Osteoblast (primary cell): ENCODE measurements around the gene DTL. TPM values are rescaled to one million over a fixed set of nuclear protein-coding genes. Genes with fewer than 3 reads are reported as not detected.

ENCODE experiments used
- DNase-seq: peaks from one replicate; pipeline ENCODE4 v3.0.0; 2011; ENCODE audit warnings: low spot score, mixed read lengths; ENCODE audit not compliant: insufficient read length; ENCODE audit errors: missing footprints
- H2AFZ ChIP-seq: 2 replicates; pipeline ENCODE4 v1.6.0; 2011; ENCODE audit warnings: mild to moderate bottlenecking, low read length
- H3K27ac ChIP-seq: 2 replicates; pipeline ENCODE4 v1.5.1; 2011; ENCODE audit warnings: mild to moderate bottlenecking, low read depth, low read length, moderate library complexity
- H3K27me3 ChIP-seq: 2 replicates; pipeline ENCODE4 v1.6.0; 2012; ENCODE audit warnings: mild to moderate bottlenecking, control low read depth, inconsistent platforms, low read length, moderate library complexity; ENCODE audit not compliant: insufficient read depth
- H3K36me3 ChIP-seq: 2 replicates; pipeline ENCODE4 v1.5.1; 2011; ENCODE audit warnings: mild to moderate bottlenecking, low read length, control low read depth, moderate library complexity; ENCODE audit not compliant: insufficient read depth
- H3K4me1 ChIP-seq: 2 replicates; pipeline ENCODE4 v1.5.1; 2011; ENCODE audit warnings: mild to moderate bottlenecking, low read length, control low read depth, moderate library complexity; ENCODE audit not compliant: insufficient read depth
- H3K4me2 ChIP-seq: 2 replicates; pipeline ENCODE4 v1.6.0; 2011; ENCODE audit warnings: mild to moderate bottlenecking, low read length; ENCODE audit not compliant: insufficient read depth
- H3K4me3 ChIP-seq: fragments of 200-600 bp; sonication (generic); 3 replicates; pipeline ENCODE4 v1.5.1; 2012; ENCODE audit warnings: mild to moderate bottlenecking, low read length, inconsistent platforms; ENCODE audit not compliant: insufficient read depth
- H3K79me2 ChIP-seq: 2 replicates; pipeline ENCODE4 v1.6.0; 2012; ENCODE audit warnings: mild to moderate bottlenecking, low read length, control low read depth, inconsistent platforms; ENCODE audit not compliant: insufficient read depth
- H3K9me3 ChIP-seq: 2 replicates; pipeline ENCODE4 v1.5.1; 2011; ENCODE audit warnings: low read depth, low read length, control low read depth
- H4K20me1 ChIP-seq: 2 replicates; pipeline ENCODE4 v1.6.0; 2012; ENCODE audit warnings: mild to moderate bottlenecking, low read length, control low read depth; ENCODE audit not compliant: insufficient read depth
- total RNA-seq: library from RNA; depleted of rRNA; stranded (reverse); fragments of >200 nt; gene quantifications from 2 replicates; pipeline ENCODE4 v1.2.3, GENCODE V29; 2012
- TF ChIP-seq, protein P1 (sequence below): IDR thresholded peaks from 2 replicates; pipeline ENCODE4 v1.5.1; 2011; ENCODE audit warnings: mild to moderate bottlenecking, low read depth, low read length, moderate library complexity; ENCODE audit errors: extremely low read depth

The DTL gene
- total RNA-seq, 1 donor: 2.9 TPM

DNA sequence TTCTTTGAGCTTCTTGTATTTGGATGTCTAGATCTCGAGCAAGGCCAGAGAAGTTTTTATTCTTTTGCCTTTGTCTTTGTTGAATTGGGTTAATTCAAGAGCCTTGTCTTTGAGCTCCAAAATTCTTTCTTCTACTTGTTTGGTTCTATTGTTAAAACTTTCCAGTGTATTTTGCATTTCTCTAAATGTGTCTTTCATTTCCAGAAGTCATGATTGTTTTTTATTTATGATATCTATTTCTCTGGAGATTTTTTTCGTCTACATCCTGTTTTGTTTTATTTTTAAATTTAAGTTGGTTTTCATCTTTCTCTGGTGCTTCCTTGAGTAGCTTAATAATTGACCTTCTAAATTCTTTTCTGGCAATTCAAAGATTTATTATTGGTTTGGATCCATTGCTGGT is 61.8 kb downstream of the DTL start:
- Histone ChIP-seq H3K27me3 (no peaks in the 10 kb centered on the region), H3K4me1 (no peaks in the 10 kb centered on the region), H3K36me3 (peaks cover 5% of the 10 kb centered on the region), H3K79me2 (peaks cover 20% of the 10 kb centered on the region), H3K4me2 (no peak overlapping the region), H3K27ac (no peak overlapping the region), H2AFZ (no peak overlapping the region), H3K9me3 (no peaks in the 10 kb centered on the region), H3K4me3 (no peak overlapping the region), H4K20me1 (no peaks in the 10 kb centered on the region)
- TF ChIP-seq, protein P1, sequence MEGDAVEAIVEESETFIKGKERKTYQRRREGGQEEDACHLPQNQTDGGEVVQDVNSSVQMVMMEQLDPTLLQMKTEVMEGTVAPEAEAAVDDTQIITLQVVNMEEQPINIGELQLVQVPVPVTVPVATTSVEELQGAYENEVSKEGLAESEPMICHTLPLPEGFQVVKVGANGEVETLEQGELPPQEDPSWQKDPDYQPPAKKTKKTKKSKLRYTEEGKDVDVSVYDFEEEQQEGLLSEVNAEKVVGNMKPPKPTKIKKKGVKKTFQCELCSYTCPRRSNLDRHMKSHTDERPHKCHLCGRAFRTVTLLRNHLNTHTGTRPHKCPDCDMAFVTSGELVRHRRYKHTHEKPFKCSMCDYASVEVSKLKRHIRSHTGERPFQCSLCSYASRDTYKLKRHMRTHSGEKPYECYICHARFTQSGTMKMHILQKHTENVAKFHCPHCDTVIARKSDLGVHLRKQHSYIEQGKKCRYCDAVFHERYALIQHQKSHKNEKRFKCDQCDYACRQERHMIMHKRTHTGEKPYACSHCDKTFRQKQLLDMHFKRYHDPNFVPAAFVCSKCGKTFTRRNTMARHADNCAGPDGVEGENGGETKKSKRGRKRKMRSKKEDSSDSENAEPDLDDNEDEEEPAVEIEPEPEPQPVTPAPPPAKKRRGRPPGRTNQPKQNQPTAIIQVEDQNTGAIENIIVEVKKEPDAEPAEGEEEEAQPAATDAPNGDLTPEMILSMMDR: no peak
- DNase-seq: no peak

DNA sequence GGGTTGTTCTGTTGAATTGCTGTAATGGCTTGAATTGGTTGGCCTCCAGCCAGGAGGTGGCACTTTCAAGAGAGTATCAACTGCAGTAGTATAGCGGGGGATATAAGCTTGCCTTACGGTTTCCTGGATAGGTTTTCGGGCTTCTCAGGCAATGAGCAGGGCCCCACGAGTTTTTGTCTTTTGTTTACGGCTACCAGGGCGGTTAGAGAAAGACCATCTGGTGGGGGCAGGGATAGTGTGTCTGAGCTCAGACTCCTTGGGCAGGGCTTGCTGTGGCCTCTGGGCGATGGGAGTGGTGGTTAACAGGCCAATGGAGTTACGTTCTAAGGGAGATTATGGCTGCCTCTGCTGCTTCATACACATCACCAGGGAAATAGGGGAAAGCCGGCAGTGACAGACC is 62.8 kb downstream of the DTL start:
- H3K36me3 ChIP-seq: peaks cover 5% of the 10 kb centered on the region
- H4K20me1 ChIP-seq: no peaks in the 10 kb centered on the region
- H3K27ac ChIP-seq: no peak overlapping the region
- H3K79me2 ChIP-seq: peaks cover 20% of the 10 kb centered on the region
- no peaks in the 10 kb centered on the region for H3K27me3 ChIP-seq
- TF ChIP-seq, protein P1: no peak
- DNase-seq: no peak
- H3K4me3 ChIP-seq: no peak overlapping the region
- no peaks in the 10 kb centered on the region for H3K4me1 ChIP-seq
- H2AFZ ChIP-seq: peak overlapping the region; percentile 56
- no peak overlapping the region for H3K4me2 ChIP-seq
- H3K9me3 ChIP-seq: no peaks in the 10 kb centered on the region

DNA sequence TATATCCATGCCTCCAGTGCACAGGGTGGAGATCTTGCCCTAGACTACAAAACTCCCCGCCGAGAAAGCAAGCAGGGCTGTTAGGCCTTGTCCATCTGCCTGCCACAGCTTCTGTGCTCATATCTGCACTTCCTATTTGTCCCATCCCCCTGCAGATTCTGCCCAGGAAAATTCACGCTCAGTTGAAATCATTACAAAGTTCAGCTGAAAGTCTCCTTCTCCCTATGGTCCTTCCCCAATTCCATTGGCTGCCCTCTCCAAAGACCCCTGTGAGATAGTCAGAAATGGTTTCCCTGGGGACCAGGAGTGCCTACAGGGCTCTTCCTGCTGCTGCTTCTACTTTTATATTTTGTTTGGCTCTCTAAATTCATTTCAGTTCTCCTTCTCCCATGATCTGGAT is 63.2 kb downstream of the DTL start:
- no peaks in the 10 kb centered on the region for H3K9me3 ChIP-seq
- H3K27me3 ChIP-seq: no peaks in the 10 kb centered on the region
- TF ChIP-seq, protein P1: no peak
- H3K27ac ChIP-seq: no peak overlapping the region
- no peaks in the 10 kb centered on the region for H3K4me1 ChIP-seq
- H3K36me3 ChIP-seq: peaks cover 5% of the 10 kb centered on the region
- no peaks in the 10 kb centered on the region for H4K20me1 ChIP-seq
- peak overlapping the region; percentile 56 for H2AFZ ChIP-seq
- no peak overlapping the region for H3K4me2 ChIP-seq
- H3K79me2 ChIP-seq: peaks cover 17% of the 10 kb centered on the region
- H3K4me3 ChIP-seq: no peak overlapping the region
- no peak for DNase-seq

DNA sequence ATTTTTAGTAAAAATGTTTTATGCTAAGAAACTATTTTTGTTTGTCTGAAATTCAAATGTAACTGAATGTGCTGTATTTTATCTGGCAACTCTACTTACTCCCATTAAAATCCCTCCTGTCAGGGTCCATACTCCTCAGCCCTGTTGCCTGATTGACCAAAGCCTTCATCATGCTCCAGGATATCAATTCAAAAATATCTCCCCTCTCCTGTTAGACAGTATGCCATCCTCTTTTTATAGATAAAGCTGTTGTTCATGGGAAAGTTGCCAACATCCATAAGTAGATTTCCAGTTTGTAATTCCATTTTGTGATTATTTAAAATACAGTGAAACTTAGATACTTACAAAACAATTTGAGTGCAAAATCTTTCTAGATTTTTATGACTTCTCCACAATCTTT is 65.7 kb downstream of the DTL start:
- Histone ChIP-seq H3K4me1 (no peaks in the 10 kb centered on the region), H4K20me1 (no peaks in the 10 kb centered on the region), H3K4me2 (no peak overlapping the region), H3K27me3 (no peaks in the 10 kb centered on the region), H3K27ac (no peak overlapping the region), H3K9me3 (no peaks in the 10 kb centered on the region), H2AFZ (no peak overlapping the region), H3K4me3 (no peak overlapping the region), H3K36me3 (peaks cover 5% of the 10 kb centered on the region), H3K79me2 (peaks cover 11% of the 10 kb centered on the region)
- TF ChIP-seq, protein P1: no peak
- no peak for DNase-seq
